ENCODE results near the gene ATXN1.

The ATXN1 gene

DNA sequence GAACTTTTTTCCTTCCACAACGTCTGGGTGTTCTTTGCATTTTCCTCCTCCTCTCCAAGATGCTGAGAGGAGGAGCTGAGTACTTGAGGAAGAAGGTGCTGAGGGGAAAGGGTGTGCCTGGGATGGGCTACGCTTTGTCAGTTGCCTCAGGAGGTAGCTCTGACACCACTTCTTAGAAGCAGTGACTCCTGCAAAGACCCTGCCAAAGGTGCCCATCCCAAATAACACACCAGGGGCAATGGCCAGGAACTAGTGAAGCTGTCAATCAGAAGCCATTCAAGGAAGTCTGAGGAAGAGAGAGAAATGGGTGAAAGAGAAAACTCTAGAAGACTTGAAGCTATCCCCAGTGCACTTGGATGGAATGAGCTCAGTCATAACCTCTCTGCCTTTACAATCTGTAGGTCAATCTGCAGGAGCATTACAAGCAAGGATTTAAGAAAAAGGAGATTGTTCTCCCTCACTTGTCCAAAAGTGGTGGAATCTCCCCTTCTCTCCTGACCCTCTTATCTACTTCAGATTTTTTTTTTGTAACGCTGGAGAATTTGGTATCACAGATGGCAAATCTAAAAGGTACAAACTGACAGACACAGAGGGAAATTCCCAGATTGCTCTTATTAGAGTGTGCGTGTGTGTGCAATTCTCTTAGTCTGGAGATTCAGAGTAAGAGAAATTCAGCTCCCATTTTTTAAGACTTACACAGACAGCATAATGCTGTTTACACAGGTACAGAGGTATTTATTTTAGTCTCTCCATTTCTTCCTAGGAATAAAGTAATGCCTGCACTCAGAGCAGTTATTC is 280.3 kb downstream of the ATXN1 start:
- Histone ChIP-seq H2AFZ (ENCODE audit: low read depth) (no peak overlapping the region), H3K27me3 (ENCODE audit: insufficient read depth, low read depth) (no peaks in the 10 kb centered on the region), H3K79me2 (ENCODE audit: insufficient read depth, low read depth) (no peaks in the 10 kb centered on the region), H4K20me1 (ENCODE audit: insufficient read depth) (no peaks in the 10 kb centered on the region), H3K4me3 (IDR thresholded peaks at IDR 0.05; ENCODE audit: insufficient read depth, low read depth, low read length) (no peak overlapping the region), H3K36me3 (ENCODE audit: insufficient read depth) (no peaks in the 10 kb centered on the region), H3K9ac (no peak overlapping the region), H3K4me2 (peak overlapping the region; percentile 70), H3K27ac (peak overlapping the region; percentile 94), H3K4me1 (ENCODE audit: low read depth, poor library complexity, severe bottlenecking) (peaks cover 70% of the 10 kb centered on the region)
- TF ChIP-seq, protein P1, sequence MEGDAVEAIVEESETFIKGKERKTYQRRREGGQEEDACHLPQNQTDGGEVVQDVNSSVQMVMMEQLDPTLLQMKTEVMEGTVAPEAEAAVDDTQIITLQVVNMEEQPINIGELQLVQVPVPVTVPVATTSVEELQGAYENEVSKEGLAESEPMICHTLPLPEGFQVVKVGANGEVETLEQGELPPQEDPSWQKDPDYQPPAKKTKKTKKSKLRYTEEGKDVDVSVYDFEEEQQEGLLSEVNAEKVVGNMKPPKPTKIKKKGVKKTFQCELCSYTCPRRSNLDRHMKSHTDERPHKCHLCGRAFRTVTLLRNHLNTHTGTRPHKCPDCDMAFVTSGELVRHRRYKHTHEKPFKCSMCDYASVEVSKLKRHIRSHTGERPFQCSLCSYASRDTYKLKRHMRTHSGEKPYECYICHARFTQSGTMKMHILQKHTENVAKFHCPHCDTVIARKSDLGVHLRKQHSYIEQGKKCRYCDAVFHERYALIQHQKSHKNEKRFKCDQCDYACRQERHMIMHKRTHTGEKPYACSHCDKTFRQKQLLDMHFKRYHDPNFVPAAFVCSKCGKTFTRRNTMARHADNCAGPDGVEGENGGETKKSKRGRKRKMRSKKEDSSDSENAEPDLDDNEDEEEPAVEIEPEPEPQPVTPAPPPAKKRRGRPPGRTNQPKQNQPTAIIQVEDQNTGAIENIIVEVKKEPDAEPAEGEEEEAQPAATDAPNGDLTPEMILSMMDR (conservative IDR thresholded peaks at IDR 0.05; ENCODE audit: low read depth, low read length): no peak

DNA sequence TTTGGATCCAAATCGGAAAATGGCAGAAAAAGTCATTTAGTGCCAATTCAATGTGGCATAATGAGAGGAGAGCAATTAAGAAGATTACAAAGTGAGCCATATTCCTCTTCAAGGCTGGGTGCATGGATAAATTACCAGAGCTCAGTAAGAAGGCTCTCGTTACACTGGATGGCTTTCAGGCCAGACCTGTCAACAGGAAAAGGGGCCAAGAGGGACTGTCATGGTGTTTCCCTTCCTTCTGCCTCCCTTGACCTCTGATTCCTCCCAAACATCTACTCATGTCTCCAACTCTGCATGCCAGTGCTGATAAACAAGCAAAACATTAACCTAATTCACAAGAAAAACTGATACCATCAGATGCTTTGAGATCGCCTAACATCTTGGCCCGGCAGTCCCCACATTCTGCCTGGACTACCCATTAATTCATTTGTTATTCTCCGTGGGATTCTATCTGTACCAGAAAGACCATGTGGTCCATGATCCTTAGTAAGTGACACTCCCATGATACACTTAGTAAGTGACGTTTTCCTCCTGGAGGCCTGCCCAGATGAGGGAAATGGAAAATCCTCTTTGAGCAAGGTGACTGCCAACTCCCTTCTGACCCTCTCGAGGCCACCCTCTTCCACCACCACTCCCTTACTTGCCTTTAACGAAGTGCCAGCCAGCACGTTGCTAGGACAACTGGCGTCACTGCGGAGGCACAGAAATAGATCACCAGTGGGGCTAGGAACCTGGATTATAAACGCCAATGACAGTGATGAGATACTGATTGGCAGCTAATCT is 283.7 kb downstream of the ATXN1 start:
- H4K20me1 ChIP-seq (ENCODE audit: insufficient read depth): no peaks in the 10 kb centered on the region

DNA sequence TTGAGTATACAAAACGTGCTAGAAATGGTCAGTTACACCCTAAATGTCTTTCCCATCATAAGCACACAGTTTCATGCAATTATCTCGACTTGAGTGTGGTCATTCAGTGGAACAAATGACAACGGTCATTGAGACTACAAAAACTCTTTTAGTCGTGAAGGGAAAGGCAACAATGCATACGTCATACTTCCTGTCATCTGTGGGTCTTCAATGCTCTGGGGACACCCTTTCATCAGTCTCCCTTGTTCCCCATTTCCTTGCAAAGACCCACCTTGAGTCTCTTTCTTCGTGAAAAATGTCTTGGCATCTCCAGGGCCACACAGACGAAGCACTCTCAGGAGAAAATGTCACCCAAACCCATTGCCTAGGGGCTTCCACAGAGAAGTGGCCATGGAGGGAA is 284.4 kb downstream of the ATXN1 start:
- H4K20me1 ChIP-seq (ENCODE audit: insufficient read depth): no peaks in the 10 kb centered on the region
- H3K4me3 ChIP-seq (IDR thresholded peaks at IDR 0.05; ENCODE audit: insufficient read depth, low read depth, low read length): no peak overlapping the region
- no peak overlapping the region for H3K4me2 ChIP-seq

More for the DNA sequence above, 283.7 kb downstream of the ATXN1 start:
- no peak overlapping the region for H3K4me3 ChIP-seq (IDR thresholded peaks at IDR 0.05; ENCODE audit: insufficient read depth, low read depth, low read length)
- TF ChIP-seq, protein P1 (conservative IDR thresholded peaks at IDR 0.05; ENCODE audit: low read depth, low read length): no peak
- H3K4me2 ChIP-seq: no peak overlapping the region
- H3K4me1 ChIP-seq (ENCODE audit: low read depth, poor library complexity, severe bottlenecking): peaks cover 69% of the 10 kb centered on the region
- H3K36me3 ChIP-seq (ENCODE audit: insufficient read depth): no peaks in the 10 kb centered on the region
- H2AFZ ChIP-seq (ENCODE audit: low read depth): no peak overlapping the region
- H3K27me3 ChIP-seq (ENCODE audit: insufficient read depth, low read depth): no peaks in the 10 kb centered on the region
- no peak overlapping the region for H3K27ac ChIP-seq
- no peaks in the 10 kb centered on the region for H3K79me2 ChIP-seq (ENCODE audit: insufficient read depth, low read depth)
- H3K9ac ChIP-seq: no peak overlapping the region

DNA sequence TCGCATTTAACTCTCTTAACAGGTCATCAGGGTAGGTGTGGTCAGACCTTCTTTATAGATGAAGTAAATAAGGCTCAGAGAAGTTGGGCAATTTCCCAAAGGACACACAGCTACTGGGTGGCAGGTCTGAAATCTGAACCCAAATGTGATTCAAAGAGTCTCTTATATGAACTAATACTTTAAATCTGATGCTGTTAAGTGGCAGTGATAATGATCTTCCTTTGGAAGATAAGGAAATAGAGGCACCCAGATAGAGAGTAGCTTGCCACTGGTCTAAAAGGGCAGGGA is 285.8 kb downstream of the ATXN1 start:
- no peak overlapping the region for H2AFZ ChIP-seq (ENCODE audit: low read depth)
- H3K4me3 ChIP-seq (IDR thresholded peaks at IDR 0.05; ENCODE audit: insufficient read depth, low read depth, low read length): no peak overlapping the region
- peaks cover 69% of the 10 kb centered on the region for H3K4me1 ChIP-seq (ENCODE audit: low read depth, poor library complexity, severe bottlenecking)
- H3K27ac ChIP-seq: no peak overlapping the region; the same call in 1 of the 2 replicates
- no peaks in the 10 kb centered on the region for H4K20me1 ChIP-seq (ENCODE audit: insufficient read depth)
- peak overlapping the region; percentile 83; the same call in 1 of the 2 replicates for H3K4me2 ChIP-seq
- no peak overlapping the region for H3K9ac ChIP-seq
- no peaks in the 10 kb centered on the region for H3K36me3 ChIP-seq (ENCODE audit: insufficient read depth)
- no peaks in the 10 kb centered on the region for H3K79me2 ChIP-seq (ENCODE audit: insufficient read depth, low read depth)
- no peaks in the 10 kb centered on the region for H3K27me3 ChIP-seq (ENCODE audit: insufficient read depth, low read depth)
- TF ChIP-seq, protein P1 (conservative IDR thresholded peaks at IDR 0.05; ENCODE audit: low read depth, low read length): no peak

More for the DNA sequence above, 284.4 kb downstream of the ATXN1 start:
- Histone ChIP-seq H3K36me3 (ENCODE audit: insufficient read depth) (no peaks in the 10 kb centered on the region), H3K27me3 (ENCODE audit: insufficient read depth, low read depth) (no peaks in the 10 kb centered on the region), H3K4me1 (ENCODE audit: low read depth, poor library complexity, severe bottlenecking) (peaks cover 69% of the 10 kb centered on the region), H2AFZ (ENCODE audit: low read depth) (no peak overlapping the region), H3K27ac (no peak overlapping the region), H3K9ac (no peak overlapping the region), H3K79me2 (ENCODE audit: insufficient read depth, low read depth) (no peaks in the 10 kb centered on the region)
- TF ChIP-seq, protein P1 (conservative IDR thresholded peaks at IDR 0.05; ENCODE audit: low read depth, low read length): no peak

Data from KMS-11 (cell line).